KMS-11 (cell line): ENCODE results near the gene GBX1.

Source experiments
- H2AFZ ChIP-seq: fragments of 200-600 bp; sonication (generic); 2 replicates; pipeline ENCODE4 v1.6.1; 2016; ENCODE audit warnings: antibody characterized with exemption, mixed run types, low read depth
- H3K27ac ChIP-seq: fragments of 200-600 bp; sonication (generic); 2 replicates; pipeline ENCODE4 v1.6.1; 2016; ENCODE audit warnings: mild to moderate bottlenecking, mixed run types
- H3K27me3 ChIP-seq: fragments of 200-600 bp; sonication (generic); 2 replicates; pipeline ENCODE4 v1.6.1; 2017; ENCODE audit warnings: mild to moderate bottlenecking, low read depth, mixed run types, moderate library complexity; ENCODE audit not compliant: insufficient read depth
- H3K36me3 ChIP-seq: fragments of 200-600 bp; sonication (generic); 2 replicates; pipeline ENCODE4 v1.6.1; 2017; ENCODE audit warnings: mild to moderate bottlenecking, mixed run types; ENCODE audit not compliant: insufficient read depth
- H3K4me1 ChIP-seq: fragments of 200-600 bp; sonication (generic); 2 replicates; pipeline ENCODE4 v1.6.1; 2016; ENCODE audit warnings: mild to moderate bottlenecking, low read depth, mixed run types; ENCODE audit not compliant: poor library complexity, severe bottlenecking
- H3K4me2 ChIP-seq: fragments of 200-600 bp; sonication (generic); 2 replicates; pipeline ENCODE4 v1.7.0; 2016; ENCODE audit warnings: mild to moderate bottlenecking, mixed run types
- H3K4me3 ChIP-seq: fragments of 200-600 bp; sonication (generic); IDR thresholded peaks from 2 replicates; pipeline ENCODE4 v1.6.1; 2017; ENCODE audit warnings: low read depth, low read length, mixed read lengths; ENCODE audit not compliant: insufficient read depth
- H3K79me2 ChIP-seq: fragments of 200-600 bp; sonication (generic); 2 replicates; pipeline ENCODE4 v1.6.1; 2016; ENCODE audit warnings: low read depth, mixed run types; ENCODE audit not compliant: insufficient read depth
- H3K9ac ChIP-seq: fragments of 200-600 bp; sonication (generic); 2 replicates; pipeline ENCODE4 v1.6.1; 2016; ENCODE audit warnings: mild to moderate bottlenecking, mixed run types
- H4K20me1 ChIP-seq: fragments of 200-600 bp; sonication (generic); 2 replicates; pipeline ENCODE4 v1.6.1; 2016; ENCODE audit warnings: mild to moderate bottlenecking, mixed run types; ENCODE audit not compliant: insufficient read depth
- CTCF ChIP-seq: fragments of 200-600 bp; sonication (generic); conservative IDR thresholded peaks from 2 replicates; pipeline ENCODE4 v1.6.1; 2017; ENCODE audit warnings: low read depth, mild to moderate bottlenecking, antibody characterized with exemption, low read length, moderate library complexity, mixed read lengths

GBX1 gene

DNA sequence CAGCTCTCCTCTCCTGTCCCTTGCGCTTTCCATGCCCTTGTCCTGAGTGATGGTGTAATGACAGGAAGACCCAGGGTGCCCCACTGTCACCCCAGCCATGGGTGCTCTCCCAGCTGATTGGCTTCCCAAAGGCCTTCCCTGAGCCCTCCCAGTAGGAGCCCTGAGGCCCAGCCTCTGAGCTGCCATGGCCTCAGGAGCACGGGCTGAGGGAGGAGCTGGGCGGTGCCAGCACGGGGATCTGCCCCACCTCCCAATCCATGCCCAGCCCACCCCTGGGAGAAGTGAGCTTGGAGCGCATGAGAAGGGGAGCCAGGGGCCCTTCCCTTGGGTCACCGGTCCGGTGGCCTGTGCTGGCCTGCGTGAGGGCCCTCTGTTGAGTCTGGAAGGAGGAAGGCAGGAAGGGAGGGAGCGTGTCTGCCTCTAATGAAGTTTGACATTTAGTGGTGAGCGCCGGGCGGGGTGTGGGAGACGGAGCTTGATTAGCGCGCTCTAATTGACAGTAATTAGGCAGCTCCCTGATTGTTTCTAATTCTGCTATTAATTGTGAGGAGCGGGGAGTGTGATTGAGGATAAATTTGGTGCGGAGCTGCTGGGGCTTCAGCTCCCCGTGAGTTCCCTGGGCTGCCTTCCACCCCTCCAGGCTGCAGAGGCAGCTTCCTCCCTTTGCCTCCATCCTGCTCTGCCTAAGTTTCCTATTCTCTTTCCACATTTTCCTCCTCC, 28.3 kb downstream of the GBX1 start:
- H3K27me3 ChIP-seq: no peaks in the 10 kb centered on the region
- no peak overlapping the region for H2AFZ ChIP-seq
- H3K4me1 ChIP-seq: no peaks in the 10 kb centered on the region
- no peaks in the 10 kb centered on the region for H3K79me2 ChIP-seq
- H4K20me1 ChIP-seq: no peaks in the 10 kb centered on the region
- no peak overlapping the region for H3K27ac ChIP-seq
- no peak overlapping the region for H3K4me2 ChIP-seq
- H3K36me3 ChIP-seq: no peaks in the 10 kb centered on the region; the same call in 1 of the 2 replicates
- TF ChIP-seq CTCF: no peak
- H3K9ac ChIP-seq: no peak overlapping the region
- no peak overlapping the region for H3K4me3 ChIP-seq

- H3K27ac ChIP-seq: no peak overlapping the region
- H3K79me2 ChIP-seq: no peaks in the 10 kb centered on the region
- no peaks in the 10 kb centered on the region for H3K27me3 ChIP-seq
- no peaks in the 10 kb centered on the region for H3K4me1 ChIP-seq
- H3K4me2 ChIP-seq: no peak overlapping the region
- H2AFZ ChIP-seq: no peak overlapping the region
- no peaks in the 10 kb centered on the region; the same call in 1 of the 2 replicates for H3K36me3 ChIP-seq
- no peaks in the 10 kb centered on the region for H4K20me1 ChIP-seq
- H3K9ac ChIP-seq: no peak overlapping the region
- no peak for TF ChIP-seq CTCF
- no peak overlapping the region for H3K4me3 ChIP-seq
These were observed 29.2 kb downstream of the GBX1 start for GRCh38 chr7:151138153-151138851.

DNA sequence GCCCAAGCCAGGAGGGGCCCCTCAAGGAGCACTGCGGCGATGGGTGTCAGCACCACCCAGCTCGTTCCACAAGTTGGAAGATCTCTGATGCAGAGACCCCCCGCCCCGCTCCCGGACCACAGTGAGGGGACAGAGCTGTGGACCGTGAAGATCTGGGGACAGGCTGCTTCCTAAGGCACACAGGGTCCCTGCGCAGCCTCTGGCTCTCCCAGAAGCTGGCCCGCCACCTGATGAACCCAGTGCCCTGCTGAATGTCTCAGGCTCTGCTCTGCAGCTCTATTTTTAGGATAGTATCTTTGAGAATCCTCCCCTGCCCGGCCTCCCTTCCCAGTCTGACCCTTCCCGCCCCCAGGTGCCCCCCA, 29.7 kb downstream of the GBX1 start:
- no peak overlapping the region for H2AFZ ChIP-seq
- no peaks in the 10 kb centered on the region for H3K79me2 ChIP-seq
- H3K27ac ChIP-seq: no peak overlapping the region
- no peak overlapping the region for H3K4me2 ChIP-seq
- no peaks in the 10 kb centered on the region for H3K27me3 ChIP-seq
- no peaks in the 10 kb centered on the region for H3K4me1 ChIP-seq
- no peak overlapping the region for H3K9ac ChIP-seq
- no peaks in the 10 kb centered on the region; the same call in 1 of the 2 replicates for H3K36me3 ChIP-seq
- H3K4me3 ChIP-seq: no peak overlapping the region
- no peaks in the 10 kb centered on the region for H4K20me1 ChIP-seq
- no peak for TF ChIP-seq CTCF

DNA sequence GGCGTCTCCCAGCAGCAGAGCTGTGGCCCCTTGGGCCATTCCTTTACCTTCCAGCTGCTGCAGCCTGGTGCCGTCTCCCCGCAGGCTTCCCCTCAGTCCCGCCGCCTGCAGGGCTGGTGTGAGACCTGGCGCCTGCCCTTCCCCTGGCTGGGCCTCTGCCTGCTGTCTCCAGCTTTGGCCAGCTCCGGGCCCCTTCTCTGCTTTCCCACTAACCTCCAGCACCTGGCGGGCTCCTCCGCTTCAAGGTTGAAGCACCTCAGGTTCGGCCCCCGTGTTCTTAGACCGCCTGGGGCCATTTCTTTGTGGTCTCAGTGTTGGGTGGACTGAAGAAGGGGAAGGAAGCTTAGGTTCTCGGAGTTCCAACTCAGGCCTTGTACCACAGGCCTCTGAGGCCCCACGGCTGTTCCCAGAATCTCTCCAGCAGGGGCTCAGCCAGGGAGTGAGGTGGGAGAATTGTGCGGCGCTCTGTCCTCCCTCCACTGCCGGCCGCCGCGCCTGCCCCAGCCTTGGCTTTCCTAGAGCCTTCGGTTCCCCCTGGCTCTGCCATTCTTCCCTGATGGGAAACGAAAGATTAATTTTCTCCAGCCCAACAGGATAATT, 30.3 kb downstream of the GBX1 start:
- Histone ChIP-seq H3K27me3 (no peaks in the 10 kb centered on the region), H4K20me1 (no peaks in the 10 kb centered on the region), H3K27ac (no peak overlapping the region), H3K9ac (no peak overlapping the region), H3K36me3 (no peaks in the 10 kb centered on the region; the same call in 1 of the 2 replicates), H3K4me3 (no peak overlapping the region), H2AFZ (no peak overlapping the region), H3K4me1 (no peaks in the 10 kb centered on the region), H3K79me2 (no peaks in the 10 kb centered on the region), H3K4me2 (no peak overlapping the region)
- no peak for TF ChIP-seq CTCF
